ENCODE data around the gene OLFM3.

OLFM3 gene

GRCh38 chr1:101960142-101960541 is 36.6 kb downstream of the OLFM3 start:
- in situ Hi-C loops (cut with MboI; ENCODE audit: low sequenced_read_pairs, unreplicated experiment) = no loop called here
- TF ChIP-seq, protein P1, sequence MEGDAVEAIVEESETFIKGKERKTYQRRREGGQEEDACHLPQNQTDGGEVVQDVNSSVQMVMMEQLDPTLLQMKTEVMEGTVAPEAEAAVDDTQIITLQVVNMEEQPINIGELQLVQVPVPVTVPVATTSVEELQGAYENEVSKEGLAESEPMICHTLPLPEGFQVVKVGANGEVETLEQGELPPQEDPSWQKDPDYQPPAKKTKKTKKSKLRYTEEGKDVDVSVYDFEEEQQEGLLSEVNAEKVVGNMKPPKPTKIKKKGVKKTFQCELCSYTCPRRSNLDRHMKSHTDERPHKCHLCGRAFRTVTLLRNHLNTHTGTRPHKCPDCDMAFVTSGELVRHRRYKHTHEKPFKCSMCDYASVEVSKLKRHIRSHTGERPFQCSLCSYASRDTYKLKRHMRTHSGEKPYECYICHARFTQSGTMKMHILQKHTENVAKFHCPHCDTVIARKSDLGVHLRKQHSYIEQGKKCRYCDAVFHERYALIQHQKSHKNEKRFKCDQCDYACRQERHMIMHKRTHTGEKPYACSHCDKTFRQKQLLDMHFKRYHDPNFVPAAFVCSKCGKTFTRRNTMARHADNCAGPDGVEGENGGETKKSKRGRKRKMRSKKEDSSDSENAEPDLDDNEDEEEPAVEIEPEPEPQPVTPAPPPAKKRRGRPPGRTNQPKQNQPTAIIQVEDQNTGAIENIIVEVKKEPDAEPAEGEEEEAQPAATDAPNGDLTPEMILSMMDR (IDR thresholded peaks at IDR 0.05; ENCODE audit: borderline replicate concordance, control extremely low read depth, extremely low read depth, insufficient read depth, missing control alignments) = no peak
- DNase-seq (ENCODE audit: low spot score) = no peak

GRCh38 chr1:101959456-101959855 is 37.3 kb downstream of the OLFM3 start:
- DNase-seq (ENCODE audit: low spot score) = no peak
- in situ Hi-C loops (cut with MboI; ENCODE audit: low sequenced_read_pairs, unreplicated experiment) = no loop called here

GRCh38 chr1:101957771-101958170 is 39.0 kb downstream of the OLFM3 start:
- DNase-seq (ENCODE audit: low spot score) = no peak
- TF ChIP-seq, protein P1 (IDR thresholded peaks at IDR 0.05; ENCODE audit: borderline replicate concordance, control extremely low read depth, extremely low read depth, insufficient read depth, missing control alignments) = no peak
- in situ Hi-C loops (cut with MboI; ENCODE audit: low sequenced_read_pairs, unreplicated experiment) = no loop called here

More at GRCh38 chr1:101959456-101959855, 37.3 kb downstream of the OLFM3 start:
- TF ChIP-seq, protein P1 (IDR thresholded peaks at IDR 0.05; ENCODE audit: borderline replicate concordance, control extremely low read depth, extremely low read depth, insufficient read depth, missing control alignments) = no peak

GRCh38 chr1:101953623-101954022 is 43.1 kb downstream of the OLFM3 start:
- TF ChIP-seq, protein P1 (IDR thresholded peaks at IDR 0.05; ENCODE audit: borderline replicate concordance, control extremely low read depth, extremely low read depth, insufficient read depth, missing control alignments) = no peak
- in situ Hi-C loops (cut with MboI; ENCODE audit: low sequenced_read_pairs, unreplicated experiment) = no loop called here
- no peak for DNase-seq (ENCODE audit: low spot score)

DNA sequence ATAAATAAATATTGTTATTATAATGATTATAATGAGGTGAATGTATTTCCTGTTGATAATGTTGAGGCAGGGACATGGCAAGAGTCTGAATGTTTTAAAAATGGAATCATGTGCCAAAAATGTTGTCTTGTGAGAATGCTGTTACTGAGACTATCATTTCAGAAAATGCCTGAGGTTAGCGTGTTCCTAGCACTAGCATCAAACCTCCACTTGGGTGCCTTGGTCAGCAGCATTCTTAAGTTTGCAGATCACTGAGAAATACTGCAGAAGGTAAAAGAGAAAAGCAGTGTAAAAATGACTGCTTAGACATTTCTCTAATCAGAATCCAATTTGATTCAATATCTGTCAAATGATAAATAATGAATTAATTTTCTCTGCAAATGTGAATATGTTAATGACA is 50.8 kb downstream of the OLFM3 start:
- in situ Hi-C loops (cut with MboI; ENCODE audit: low sequenced_read_pairs, unreplicated experiment) = no loop called here
- TF ChIP-seq, protein P1 (IDR thresholded peaks at IDR 0.05; ENCODE audit: borderline replicate concordance, control extremely low read depth, extremely low read depth, insufficient read depth, missing control alignments) = no peak
- no peak for DNase-seq (ENCODE audit: low spot score)

DNA sequence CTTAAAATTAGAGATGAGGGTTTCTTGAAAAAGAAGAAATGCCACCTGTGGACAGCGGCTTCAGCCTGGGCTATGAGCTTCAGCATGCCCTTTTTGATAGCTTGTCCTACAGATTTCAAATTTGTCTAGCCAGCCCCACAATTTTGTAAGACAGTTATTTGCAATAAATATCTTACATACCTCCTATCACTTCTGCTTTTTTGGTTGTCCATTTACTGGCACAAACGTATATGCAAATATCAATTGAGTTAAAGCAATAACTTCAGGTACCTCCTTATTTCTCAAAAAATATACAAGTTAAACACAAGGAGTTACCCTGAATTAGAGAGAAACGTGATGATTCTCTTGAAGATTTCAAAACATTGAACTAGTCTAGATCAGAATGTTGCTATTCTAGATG is 53.5 kb downstream of the OLFM3 start:
- TF ChIP-seq, protein P1 (IDR thresholded peaks at IDR 0.05; ENCODE audit: borderline replicate concordance, control extremely low read depth, extremely low read depth, insufficient read depth, missing control alignments) = no peak
- DNase-seq (ENCODE audit: low spot score) = no peak
- in situ Hi-C loops (cut with MboI; ENCODE audit: low sequenced_read_pairs, unreplicated experiment) = no loop called here
